Astrocyte (in vitro differentiated cells and primary cell): ENCODE data around the gene FAM107B. TPM values are rescaled to one million over a fixed set of nuclear protein-coding genes. Genes with fewer than 3 reads are reported as not detected.

Experiments
- DNase-seq: peaks from one replicate; pipeline ENCODE4 v3.0.0-alpha.2; 2010; ENCODE audit warnings: low read depth
- FAIRE-seq: peaks from 2 replicates; lab custom pipeline; 2011; peaks lifted over from hg19 to GRCh38; lab: Jason Lieb, UNC
- H2AFZ ChIP-seq: 2 replicates; pipeline ENCODE4 v1.6.0; 2012; ENCODE audit warnings: low read depth, low read length, inconsistent platforms
- H3K27ac ChIP-seq: 2 replicates; pipeline ENCODE4 v1.5.1; 2011; ENCODE audit warnings: low read depth, low read length, inconsistent platforms
- H3K27me3 ChIP-seq: 2 replicates; pipeline ENCODE4 v1.6.0; 2011; ENCODE audit warnings: low read length, inconsistent platforms; ENCODE audit not compliant: insufficient read depth
- H3K36me3 ChIP-seq: 2 replicates; pipeline ENCODE4 v1.5.1; 2011; ENCODE audit warnings: low read length, inconsistent platforms; ENCODE audit not compliant: insufficient read depth
- H3K4me1 ChIP-seq: 2 replicates; pipeline ENCODE4 v1.5.1; 2011; ENCODE audit warnings: low read length, inconsistent platforms; ENCODE audit not compliant: insufficient read depth
- H3K4me2 ChIP-seq: 2 replicates; pipeline ENCODE4 v1.6.0; 2012; ENCODE audit warnings: low read length, inconsistent platforms
- H3K4me3 ChIP-seq: 2 replicates; pipeline ENCODE4 v1.5.1; 2011; ENCODE audit warnings: low read depth, mild to moderate bottlenecking, low read length, inconsistent platforms; ENCODE audit not compliant: insufficient read depth
- H3K79me2 ChIP-seq: 2 replicates; pipeline ENCODE4 v1.6.0; 2012; ENCODE audit warnings: mild to moderate bottlenecking, low read length, inconsistent platforms; ENCODE audit not compliant: insufficient read depth
- H3K9ac ChIP-seq: 2 replicates; pipeline ENCODE4 v1.6.0; 2012; ENCODE audit warnings: mild to moderate bottlenecking, low read length, inconsistent platforms
- H3K9me3 ChIP-seq: 2 replicates; pipeline ENCODE4 v1.5.1; 2012; ENCODE audit warnings: low read depth, mild to moderate bottlenecking, low read length, inconsistent platforms; ENCODE audit not compliant: insufficient read depth
- H4K20me1 ChIP-seq: 2 replicates; pipeline ENCODE4 v1.6.0; 2012; ENCODE audit warnings: low read length, inconsistent platforms; ENCODE audit not compliant: insufficient read depth
- H3K27ac Mint-ChIP-seq: one replicate; pipeline ENCODE4 v1.8.0; 2021; ENCODE audit warnings: mild to moderate bottlenecking, mixed read lengths; ENCODE audit not compliant: unreplicated experiment
- H3K27me3 Mint-ChIP-seq: one replicate; pipeline ENCODE4 v1.8.0; 2021; ENCODE audit warnings: low read depth, mixed read lengths; ENCODE audit not compliant: unreplicated experiment
- H3K36me3 Mint-ChIP-seq: one replicate; pipeline ENCODE4 v1.8.0; 2021; ENCODE audit warnings: low read depth, mixed read lengths; ENCODE audit not compliant: unreplicated experiment
- H3K4me1 Mint-ChIP-seq: one replicate; pipeline ENCODE4 v1.8.0; 2021; ENCODE audit warnings: low read depth, mixed read lengths; ENCODE audit not compliant: unreplicated experiment
- H3K4me3 Mint-ChIP-seq: one replicate; pipeline ENCODE4 v1.8.0; 2021; ENCODE audit warnings: mild to moderate bottlenecking, moderate library complexity, mixed read lengths; ENCODE audit not compliant: unreplicated experiment
- H3K9me3 Mint-ChIP-seq: one replicate; pipeline ENCODE4 v1.8.0; 2021; ENCODE audit warnings: mild to moderate bottlenecking, mixed read lengths; ENCODE audit not compliant: unreplicated experiment
- CTCF ChIP-seq: IDR thresholded peaks from 2 replicates; pipeline ENCODE4 v1.5.1; 2011; ENCODE audit warnings: low read depth, mild to moderate bottlenecking, inconsistent platforms, low read length, moderate library complexity; ENCODE audit not compliant: insufficient read depth
- EZH2 ChIP-seq: IDR thresholded peaks from 2 replicates; pipeline ENCODE4 v1.6.1; 2012; ENCODE audit warnings: mild to moderate bottlenecking, low read length, inconsistent platforms; ENCODE audit not compliant: insufficient read depth
- total RNA-seq: library from RNA; stranded (reverse); gene quantifications from 2 replicates; pipeline ENCODE4 v1.2.1, GENCODE V29; 2021

FAM107B gene
- total RNA-seq, 1 donor from 2014 or later: 36.0 TPM

- Histone ChIP-seq H3K9me3 (no peaks in the 10 kb centered on the region), H3K4me2 (no peak overlapping the region), H3K27ac (no peak overlapping the region), H3K27me3 (no peaks in the 10 kb centered on the region), H3K36me3 (no peaks in the 10 kb centered on the region), H2AFZ (no peak overlapping the region), H3K9ac (no peak overlapping the region), H3K79me2 (no peaks in the 10 kb centered on the region), H4K20me1 (no peaks in the 10 kb centered on the region), H3K4me1 (peaks cover 6% of the 10 kb centered on the region), H3K4me3 (no peak overlapping the region)
- Mint-ChIP-seq H3K9me3 (no peaks in the 10 kb centered on the region), H3K36me3 (no peaks in the 10 kb centered on the region), H3K4me3 (no peak overlapping the region), H3K4me1 (no peaks in the 10 kb centered on the region), H3K27ac (no peak overlapping the region), H3K27me3 (peaks cover 9% of the 10 kb centered on the region)
- FAIRE-seq (no peak), DNase-seq (no peak)
- no peak for TF ChIP-seq CTCF
- no peak for TF ChIP-seq EZH2
These were observed 74.2 kb downstream of the FAM107B start for GRCh38 chr10:14700546-14700945.

GRCh38 chr10:14699482-14699881, 75.2 kb downstream of the FAM107B start:
- no peaks in the 10 kb centered on the region for H3K79me2 ChIP-seq

More at GRCh38 chr10:14699482-14699881, 75.2 kb downstream of the FAM107B start:
- FAIRE-seq (no peak), DNase-seq (no peak)
- no peak overlapping the region for H3K9ac ChIP-seq
- H3K27me3 ChIP-seq: no peaks in the 10 kb centered on the region
- Mint-ChIP-seq H3K27me3 (peaks cover 5% of the 10 kb centered on the region), H3K27ac (no peak overlapping the region), H3K9me3 (no peaks in the 10 kb centered on the region), H3K4me1 (no peaks in the 10 kb centered on the region), H3K4me3 (no peak overlapping the region), H3K36me3 (no peaks in the 10 kb centered on the region)
- no peaks in the 10 kb centered on the region for H3K9me3 ChIP-seq
- TF ChIP-seq CTCF: no peak
- TF ChIP-seq EZH2: no peak
- H2AFZ ChIP-seq: no peak overlapping the region
- H3K36me3 ChIP-seq: no peaks in the 10 kb centered on the region
- H4K20me1 ChIP-seq: no peaks in the 10 kb centered on the region
- H3K4me1 ChIP-seq: peaks cover 6% of the 10 kb centered on the region
- H3K4me2 ChIP-seq: no peak overlapping the region
- no peak overlapping the region for H3K4me3 ChIP-seq
- H3K27ac ChIP-seq: no peak overlapping the region
